Trophoblast cell (in vitro differentiated cells and primary cell): ENCODE measurements around the gene CARD14.

Experiments used
- DNase-seq, 2 donors: peaks; one replicate each; pipeline ENCODE4 v3.0.0-alpha.2; 2016
- H2AFZ ChIP-seq: 2 replicates; pipeline ENCODE4 v1.6.1; 2013; ENCODE audit warnings: low read length, moderate library complexity, mild to moderate bottlenecking; ENCODE audit not compliant: insufficient read depth, poor library complexity
- H2AK5ac ChIP-seq: 2 replicates; pipeline ENCODE4 v1.6.1; 2013; ENCODE audit warnings: mild to moderate bottlenecking, low read length
- H2BK120ac ChIP-seq: 2 replicates; pipeline ENCODE4 v1.6.1; 2013; ENCODE audit warnings: low read length, mild to moderate bottlenecking, moderate library complexity; ENCODE audit not compliant: insufficient read depth, poor library complexity
- H2BK12ac ChIP-seq: 2 replicates; pipeline ENCODE4 v1.6.1; 2013; ENCODE audit warnings: mild to moderate bottlenecking, low read length, moderate library complexity
- H2BK5ac ChIP-seq: 2 replicates; pipeline ENCODE4 v1.6.1; 2013; ENCODE audit warnings: low read length, low read depth, moderate library complexity, mild to moderate bottlenecking; ENCODE audit not compliant: poor library complexity
- H3K14ac ChIP-seq: 2 replicates; pipeline ENCODE4 v1.6.1; 2013; ENCODE audit warnings: mild to moderate bottlenecking, low read length
- H3K18ac ChIP-seq: 2 replicates; pipeline ENCODE4 v1.6.1; 2013; ENCODE audit warnings: mild to moderate bottlenecking, low read length
- H3K23ac ChIP-seq: 2 replicates; pipeline ENCODE4 v1.6.1; 2013; ENCODE audit warnings: low read length
- H3K27ac ChIP-seq: 2 replicates; pipeline ENCODE4 v1.5.1; 2013; ENCODE audit warnings: low read depth, mild to moderate bottlenecking, inconsistent platforms, low read length, moderate library complexity
- H3K27me3 ChIP-seq: 2 replicates; pipeline ENCODE4 v1.6.1; 2013; ENCODE audit warnings: inconsistent platforms, mild to moderate bottlenecking, low read length, moderate library complexity; ENCODE audit not compliant: insufficient read depth
- H3K36me3 ChIP-seq, 2 experiments: 1 replicate in 1 of 2; 2 replicates in 1 of 2; pipeline ENCODE4 v1.6.1; 2013; ENCODE audit warnings: low read length in 2 of 2, mild to moderate bottlenecking in 2 of 2, moderate library complexity in 1 of 2; ENCODE audit not compliant: insufficient read depth in 2 of 2, control insufficient read depth in 1 of 2
- H3K4ac ChIP-seq: 2 replicates; pipeline ENCODE4 v1.6.1; 2013; ENCODE audit warnings: low read depth, mild to moderate bottlenecking, low read length, moderate library complexity
- H3K4me1 ChIP-seq, 2 experiments: 1 replicate in 1 of 2; 2 replicates in 1 of 2; pipeline ENCODE4 v1.6.1; 2013; ENCODE audit warnings: low read length in 2 of 2, mild to moderate bottlenecking in 2 of 2, moderate library complexity in 1 of 2; ENCODE audit not compliant: insufficient read depth in 2 of 2, control insufficient read depth in 1 of 2
- H3K4me2 ChIP-seq: 2 replicates; pipeline ENCODE4 v1.6.1; 2013; ENCODE audit warnings: inconsistent platforms, mild to moderate bottlenecking, low read length, moderate library complexity
- H3K4me3 ChIP-seq: 2 replicates; pipeline ENCODE4 v1.5.1; 2013; ENCODE audit warnings: mild to moderate bottlenecking, low read depth, low read length, inconsistent platforms
- H3K79me1 ChIP-seq: one replicate; pipeline ENCODE4 v1.6.1; 2013; ENCODE audit warnings: low read length
- H3K79me2 ChIP-seq: 2 replicates; pipeline ENCODE4 v1.6.1; 2013; ENCODE audit warnings: low read length, mild to moderate bottlenecking; ENCODE audit not compliant: control insufficient read depth, insufficient read depth, poor library complexity
- H3K9ac ChIP-seq: 2 replicates; pipeline ENCODE4 v1.6.1; 2013; ENCODE audit warnings: mild to moderate bottlenecking, low read length
- H3K9me3 ChIP-seq: 2 replicates; pipeline ENCODE4 v1.6.1; 2013; ENCODE audit warnings: low read depth, mild to moderate bottlenecking, control low read depth, inconsistent platforms, low read length; ENCODE audit not compliant: insufficient read depth
- H4K12ac ChIP-seq: 2 replicates; pipeline ENCODE4 v1.6.1; 2013; ENCODE audit warnings: low read depth, mild to moderate bottlenecking, low read length, moderate library complexity
- H4K8ac ChIP-seq: 2 replicates; pipeline ENCODE4 v1.6.1; 2013; ENCODE audit warnings: low read depth, mild to moderate bottlenecking, low read length, moderate library complexity
- H4K91ac ChIP-seq: one replicate; pipeline ENCODE4 v1.6.1; 2013; ENCODE audit warnings: low read depth, mild to moderate bottlenecking, low read length, moderate library complexity
- WGBS: extraction: QIAGEN DNeasy Blood & Tissue Kit; methylation state at CpG from one replicate; pipeline ENCODE4 v1.1.7; 2013; ENCODE audit warnings: missing lambda C conversion rate; ENCODE audit not compliant: insufficient read length, insufficient coverage; ENCODE audit errors: extremely low coverage; 5-methylcytosine and 5-hydroxymethylcytosine counted together

CARD14 gene

GRCh38 chr17:80223142-80223815 is 53.4 kb downstream of the CARD14 start:
- peaks cover 21 to 24% of the 10 kb centered on the region in 2 experiments for H3K36me3 ChIP-seq
- H3K79me2 ChIP-seq, result peaks cover 10% of the 10 kb centered on the region
- no peak overlapping the region for H4K12ac ChIP-seq
- H3K9ac ChIP-seq, result no peak overlapping the region
- H3K27ac ChIP-seq, result no peak overlapping the region
- H3K4me2 ChIP-seq, result no peak overlapping the region
- H2AK5ac ChIP-seq, result no peak overlapping the region
- H3K4me1 ChIP-seq, result peaks cover 11 to 18% of the 10 kb centered on the region in 2 experiments
- no peak overlapping the region for H2BK5ac ChIP-seq
- WGBS, result no CpG with 5 or more reads among the region's 18 CpGs
- H3K18ac ChIP-seq, result no peak overlapping the region
- H2AFZ ChIP-seq, result no peak overlapping the region
- H4K8ac ChIP-seq, result no peak overlapping the region
- H2BK12ac ChIP-seq, result no peak overlapping the region
- H3K14ac ChIP-seq, result no peak overlapping the region
- H4K91ac ChIP-seq, result no peak overlapping the region
- no peak for DNase-seq
- no peak overlapping the region for H2BK120ac ChIP-seq
- no peaks in the 10 kb centered on the region for H3K27me3 ChIP-seq
- no peak overlapping the region for H3K4ac ChIP-seq
- no peak overlapping the region for H3K23ac ChIP-seq
- H3K9me3 ChIP-seq, result peaks cover 5% of the 10 kb centered on the region
- H3K79me1 ChIP-seq, result peaks cover 8% of the 10 kb centered on the region
- peak overlapping the region; percentile 29 for H3K4me3 ChIP-seq

- Histone ChIP-seq H2BK5ac (no peak overlapping the region), H3K14ac (no peak overlapping the region), H3K4ac (no peak overlapping the region), H3K4me1 (peaks cover 11 to 18% of the 10 kb centered on the region in 2 experiments), H3K9me3 (peaks cover 5% of the 10 kb centered on the region), H2BK12ac (no peak overlapping the region), H4K8ac (no peak overlapping the region), H2BK120ac (no peak overlapping the region), H3K27ac (no peak overlapping the region), H4K91ac (no peak overlapping the region), H2AK5ac (no peak overlapping the region), H3K4me3 (no peak overlapping the region), H3K18ac (peak overlapping the region; percentile 43), H2AFZ (no peak overlapping the region), H3K79me2 (peaks cover 10% of the 10 kb centered on the region), H4K12ac (no peak overlapping the region), H3K4me2 (no peak overlapping the region), H3K23ac (no peak overlapping the region), H3K36me3 (peaks cover 25 to 31% of the 10 kb centered on the region in 2 experiments), H3K9ac (no peak overlapping the region), H3K79me1 (peaks cover 8% of the 10 kb centered on the region), H3K27me3 (no peaks in the 10 kb centered on the region)
- no peak for DNase-seq
- whole genome bisulfite sequencing, result 100% methylated on average over 3 of the region's 11 CpGs
Observed at GRCh38 chr17:80223838-80224497, 54.1 kb downstream of the CARD14 start.

GRCh38 chr17:80224683-80225082 is 54.9 kb downstream of the CARD14 start:
- Histone ChIP-seq H3K9ac (peak overlapping the region; percentile 5), H3K27ac (no peak overlapping the region), H2BK120ac (no peak overlapping the region), H4K91ac (no peak overlapping the region), H3K79me1 (peaks cover 8% of the 10 kb centered on the region), H3K36me3 (peaks cover 26 to 33% of the 10 kb centered on the region in 2 experiments), H3K23ac (no peak overlapping the region), H3K18ac (no peak overlapping the region), H3K4ac (no peak overlapping the region), H4K12ac (no peak overlapping the region), H2AFZ (no peak overlapping the region), H3K79me2 (peaks cover 10% of the 10 kb centered on the region), H3K14ac (no peak overlapping the region), H3K4me1 (peaks cover 11 to 15% of the 10 kb centered on the region in 2 experiments), H4K8ac (no peak overlapping the region), H2AK5ac (no peak overlapping the region), H3K4me2 (no peak overlapping the region), H3K9me3 (peaks cover 5% of the 10 kb centered on the region), H2BK5ac (no peak overlapping the region), H3K4me3 (no peak overlapping the region), H2BK12ac (no peak overlapping the region), H3K27me3 (no peaks in the 10 kb centered on the region)
- no peak for DNase-seq
- WGBS, result no CpG with 5 or more reads among the region's 6 CpGs

GRCh38 chr17:80225230-80225629 is 55.4 kb downstream of the CARD14 start:
- H3K4me1 ChIP-seq, result peaks cover 11 to 14% of the 10 kb centered on the region in 2 experiments
- no peak overlapping the region for H2BK5ac ChIP-seq
- H2BK120ac ChIP-seq, result no peak overlapping the region
- H3K23ac ChIP-seq, result no peak overlapping the region
- DNase-seq, result no peak
- H3K14ac ChIP-seq, result no peak overlapping the region
- peaks cover 5% of the 10 kb centered on the region for H3K79me2 ChIP-seq
- no CpG with 5 or more reads among the region's 6 CpGs for WGBS
- no peak overlapping the region for H3K27ac ChIP-seq
- no peak overlapping the region for H3K18ac ChIP-seq
- no peaks in the 10 kb centered on the region for H3K27me3 ChIP-seq
- H4K12ac ChIP-seq, result no peak overlapping the region
- no peak overlapping the region for H4K91ac ChIP-seq
- peaks cover 5% of the 10 kb centered on the region for H3K9me3 ChIP-seq
- no peak overlapping the region for H3K4ac ChIP-seq
- no peak overlapping the region for H3K4me2 ChIP-seq
- no peak overlapping the region for H2AK5ac ChIP-seq
- H3K36me3 ChIP-seq, result peaks cover 26 to 33% of the 10 kb centered on the region in 2 experiments
- H2BK12ac ChIP-seq, result no peak overlapping the region
- peaks cover 3% of the 10 kb centered on the region for H3K79me1 ChIP-seq
- H4K8ac ChIP-seq, result no peak overlapping the region
- no peak overlapping the region for H2AFZ ChIP-seq
- no peak overlapping the region for H3K9ac ChIP-seq
- H3K4me3 ChIP-seq, result no peak overlapping the region
